Transverse colon (tissue), 4 donors: ENCODE data around the gene PRDX2.

Experiments used
- EP300 ChIP-seq: sonication (generic); formaldehyde crosslinking; IDR thresholded peaks from one replicate; pipeline ENCODE4 v1.6.1; 2017; ENCODE audit warnings: antibody characterized with exemption, low read depth
- POLR2AphosphoS5 ChIP-seq, 3 donors: sonication (generic); formaldehyde crosslinking; IDR thresholded peaks; one replicate each; pipeline ENCODE4 v1.6.1; 2016; ENCODE audit warnings: antibody characterized with exemption in 3 of 3
- TF ChIP-seq, protein P1 (sequence below), 5 experiments: fragments of 200-600 bp in 3 of 5; fragments of 450-650 bp in 2 of 5; sonication (generic) in 3 of 5; IDR thresholded peaks; 1 replicate in 2 of 5; 2 replicates in 3 of 5; pipeline ENCODE4 v1.5.1; 2016 to 2017; ENCODE audit warnings: antibody characterized with exemption in 5 of 5, inconsistent platforms in 3 of 5, mild to moderate bottlenecking in 2 of 5, moderate library complexity in 1 of 5

DNA sequence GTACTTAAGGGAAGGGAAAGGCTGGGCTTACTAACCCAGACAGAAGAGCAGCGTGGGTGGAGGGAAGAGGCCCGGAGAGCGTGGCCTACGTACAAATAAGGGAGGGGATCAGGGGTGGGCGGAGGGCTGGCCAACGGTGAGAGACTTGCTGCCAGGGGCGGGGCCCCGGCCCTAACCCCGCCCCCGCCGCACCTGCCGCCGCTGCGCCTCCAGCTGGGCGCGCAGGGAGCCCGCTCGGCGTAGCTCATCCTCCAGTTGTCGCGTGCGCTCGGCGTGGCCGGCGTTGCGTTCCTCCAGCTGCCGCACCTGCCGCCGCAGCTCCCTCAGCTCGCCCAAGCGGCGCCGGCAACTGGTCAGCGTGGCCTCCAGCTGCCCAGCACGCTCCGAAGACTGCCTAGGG, 31.9 kb downstream of the PRDX2 start:
- TF ChIP-seq, protein P1, sequence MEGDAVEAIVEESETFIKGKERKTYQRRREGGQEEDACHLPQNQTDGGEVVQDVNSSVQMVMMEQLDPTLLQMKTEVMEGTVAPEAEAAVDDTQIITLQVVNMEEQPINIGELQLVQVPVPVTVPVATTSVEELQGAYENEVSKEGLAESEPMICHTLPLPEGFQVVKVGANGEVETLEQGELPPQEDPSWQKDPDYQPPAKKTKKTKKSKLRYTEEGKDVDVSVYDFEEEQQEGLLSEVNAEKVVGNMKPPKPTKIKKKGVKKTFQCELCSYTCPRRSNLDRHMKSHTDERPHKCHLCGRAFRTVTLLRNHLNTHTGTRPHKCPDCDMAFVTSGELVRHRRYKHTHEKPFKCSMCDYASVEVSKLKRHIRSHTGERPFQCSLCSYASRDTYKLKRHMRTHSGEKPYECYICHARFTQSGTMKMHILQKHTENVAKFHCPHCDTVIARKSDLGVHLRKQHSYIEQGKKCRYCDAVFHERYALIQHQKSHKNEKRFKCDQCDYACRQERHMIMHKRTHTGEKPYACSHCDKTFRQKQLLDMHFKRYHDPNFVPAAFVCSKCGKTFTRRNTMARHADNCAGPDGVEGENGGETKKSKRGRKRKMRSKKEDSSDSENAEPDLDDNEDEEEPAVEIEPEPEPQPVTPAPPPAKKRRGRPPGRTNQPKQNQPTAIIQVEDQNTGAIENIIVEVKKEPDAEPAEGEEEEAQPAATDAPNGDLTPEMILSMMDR (IDR thresholded peaks at IDR 0.05) = no peak
- TF ChIP-seq EP300 = no peak
- peak in 1 of 3 donors; percentile 30 for TF ChIP-seq POLR2AphosphoS5 (IDR thresholded peaks at IDR 0.05)
